HUES6 (cell line): ENCODE data around the gene ADAMTSL5.

ENCODE experiments used
- H3K27ac ChIP-seq: 2 replicates; pipeline ENCODE4 v1.7.0; 2013; ENCODE audit warnings: low read depth, mild to moderate bottlenecking, low read length, inconsistent platforms
- H3K27me3 ChIP-seq: 2 replicates; pipeline ENCODE4 v1.6.1; 2013; ENCODE audit warnings: low read length; ENCODE audit not compliant: control insufficient read depth, insufficient read depth
- H3K36me3 ChIP-seq: 2 replicates; pipeline ENCODE4 v1.6.1; 2013; ENCODE audit warnings: low read length; ENCODE audit not compliant: control insufficient read depth, insufficient read depth
- H3K4me1 ChIP-seq: 2 replicates; pipeline ENCODE4 v1.6.1; 2013; ENCODE audit warnings: low read length; ENCODE audit not compliant: control insufficient read depth, insufficient read depth
- H3K4me3 ChIP-seq: 2 replicates; pipeline ENCODE4 v1.5.1; 2013; ENCODE audit warnings: low read depth, low read length
- H3K9ac ChIP-seq: one replicate; pipeline ENCODE4 v1.6.1; 2013; ENCODE audit warnings: mild to moderate bottlenecking, low read length
- H3K9me3 ChIP-seq: 2 replicates; pipeline ENCODE4 v1.6.1; 2013; ENCODE audit warnings: low read depth, low read length; ENCODE audit not compliant: control insufficient read depth, insufficient read depth

The ADAMTSL5 gene

GRCh38 chr19:1473085-1473851 is 39.6 kb downstream of the ADAMTSL5 start:
- Histone ChIP-seq H3K4me1 (peaks cover 23% of the 10 kb centered on the region), H3K27me3 (peaks cover 60% of the 10 kb centered on the region), H3K9me3 (no peaks in the 10 kb centered on the region), H3K36me3 (peaks cover 5% of the 10 kb centered on the region; the same call in 1 of the 2 replicates), H3K27ac (no peak overlapping the region), H3K9ac (no peak overlapping the region), H3K4me3 (no peak overlapping the region)

GRCh38 chr19:1472231-1473084 is 40.4 kb downstream of the ADAMTSL5 start:
- Histone ChIP-seq H3K9ac (no peak overlapping the region), H3K36me3 (peaks cover 5% of the 10 kb centered on the region; the same call in 1 of the 2 replicates), H3K9me3 (no peaks in the 10 kb centered on the region), H3K4me1 (peaks cover 24% of the 10 kb centered on the region), H3K27ac (no peak overlapping the region), H3K27me3 (peaks cover 68% of the 10 kb centered on the region), H3K4me3 (no peak overlapping the region)

- Histone ChIP-seq H3K9me3 (no peaks in the 10 kb centered on the region), H3K27ac (no peak overlapping the region), H3K9ac (no peak overlapping the region), H3K36me3 (peaks cover 5% of the 10 kb centered on the region; the same call in 1 of the 2 replicates), H3K4me3 (no peak overlapping the region; the same call in 1 of the 2 replicates), H3K4me1 (peaks cover 28% of the 10 kb centered on the region), H3K27me3 (peaks cover 76% of the 10 kb centered on the region)
Measured at GRCh38 chr19:1471515-1472160, 41.2 kb downstream of the ADAMTSL5 start.

- H3K9ac ChIP-seq, result no peak overlapping the region
- H3K9me3 ChIP-seq, result no peaks in the 10 kb centered on the region
- H3K36me3 ChIP-seq, result peaks cover 5% of the 10 kb centered on the region; the same call in 1 of the 2 replicates
- H3K27ac ChIP-seq, result no peak overlapping the region
- H3K4me3 ChIP-seq, result peak overlapping the region; percentile 52
- H3K27me3 ChIP-seq, result peaks cover 82% of the 10 kb centered on the region
- peaks cover 31% of the 10 kb centered on the region for H3K4me1 ChIP-seq
Measured at GRCh38 chr19:1471010-1471514, 41.8 kb downstream of the ADAMTSL5 start.

GRCh38 chr19:1470305-1471009 is 42.4 kb downstream of the ADAMTSL5 start:
- Histone ChIP-seq H3K4me1 (peaks cover 37% of the 10 kb centered on the region), H3K36me3 (peaks cover 5% of the 10 kb centered on the region; the same call in 1 of the 2 replicates), H3K27ac (no peak overlapping the region), H3K9ac (peak overlapping the region; percentile 15), H3K9me3 (no peaks in the 10 kb centered on the region), H3K4me3 (peak overlapping the region; percentile 52), H3K27me3 (peaks cover 88% of the 10 kb centered on the region)

- Histone ChIP-seq H3K4me3 (peak overlapping the region; percentile 52), H3K27ac (no peak overlapping the region), H3K27me3 (peaks cover 93% of the 10 kb centered on the region), H3K36me3 (peaks cover 5% of the 10 kb centered on the region; the same call in 1 of the 2 replicates), H3K9ac (no peak overlapping the region), H3K4me1 (peaks cover 41% of the 10 kb centered on the region), H3K9me3 (no peaks in the 10 kb centered on the region)
Measured at GRCh38 chr19:1470055-1470304, 42.8 kb downstream of the ADAMTSL5 start.

GRCh38 chr19:1469255-1470054 is 43.4 kb downstream of the ADAMTSL5 start:
- Histone ChIP-seq H3K27me3 (peaks cover 98% of the 10 kb centered on the region), H3K4me1 (peaks cover 42% of the 10 kb centered on the region), H3K36me3 (no peaks in the 10 kb centered on the region), H3K4me3 (peak overlapping the region; percentile 52), H3K27ac (no peak overlapping the region), H3K9ac (no peak overlapping the region), H3K9me3 (no peaks in the 10 kb centered on the region)

GRCh38 chr19:1468821-1469254 is 44.0 kb downstream of the ADAMTSL5 start:
- no peak overlapping the region for H3K27ac ChIP-seq
- no peaks in the 10 kb centered on the region for H3K36me3 ChIP-seq
- H3K27me3 ChIP-seq, result peaks cover 100% of the 10 kb centered on the region
- H3K9ac ChIP-seq, result no peak overlapping the region
- H3K4me1 ChIP-seq, result peaks cover 42% of the 10 kb centered on the region
- peak overlapping the region; percentile 31; the same call in 1 of the 2 replicates for H3K4me3 ChIP-seq
- H3K9me3 ChIP-seq, result no peaks in the 10 kb centered on the region

GRCh38 chr19:1468274-1468820 is 44.5 kb downstream of the ADAMTSL5 start:
- H3K4me1 ChIP-seq, result peaks cover 42% of the 10 kb centered on the region
- no peak overlapping the region for H3K27ac ChIP-seq
- no peak overlapping the region for H3K9ac ChIP-seq
- peaks cover 100% of the 10 kb centered on the region for H3K27me3 ChIP-seq
- H3K4me3 ChIP-seq, result 0 out of 2 replicates have a peak overlapping the region, but pooled peaks have one; percentile 25
- H3K9me3 ChIP-seq, result no peaks in the 10 kb centered on the region
- no peaks in the 10 kb centered on the region for H3K36me3 ChIP-seq
